ENCODE results near the gene CASQ1.

DNA sequence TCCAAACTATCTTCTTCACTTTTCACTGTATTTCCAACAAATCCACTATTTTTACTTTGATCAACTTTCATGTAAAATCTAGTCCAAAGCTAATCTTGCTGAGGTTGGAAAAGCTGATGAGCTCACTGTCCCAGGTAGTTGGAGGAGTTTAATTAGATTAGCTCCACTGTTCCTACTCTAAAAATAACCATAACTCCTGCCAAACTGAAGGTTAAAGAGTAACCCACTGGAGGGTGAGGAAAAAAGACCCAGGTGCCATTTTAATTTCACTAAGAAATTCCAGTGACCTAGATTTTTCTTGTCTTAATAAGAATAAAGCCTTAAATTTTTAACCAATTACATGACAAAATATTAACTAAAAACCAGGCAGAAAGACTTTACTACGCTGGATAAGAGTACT is 56.7 kb downstream of the CASQ1 start:
- TF ChIP-seq ZFX (IDR thresholded peaks at IDR 0.05), result no peak
- TF ChIP-seq, protein P1, sequence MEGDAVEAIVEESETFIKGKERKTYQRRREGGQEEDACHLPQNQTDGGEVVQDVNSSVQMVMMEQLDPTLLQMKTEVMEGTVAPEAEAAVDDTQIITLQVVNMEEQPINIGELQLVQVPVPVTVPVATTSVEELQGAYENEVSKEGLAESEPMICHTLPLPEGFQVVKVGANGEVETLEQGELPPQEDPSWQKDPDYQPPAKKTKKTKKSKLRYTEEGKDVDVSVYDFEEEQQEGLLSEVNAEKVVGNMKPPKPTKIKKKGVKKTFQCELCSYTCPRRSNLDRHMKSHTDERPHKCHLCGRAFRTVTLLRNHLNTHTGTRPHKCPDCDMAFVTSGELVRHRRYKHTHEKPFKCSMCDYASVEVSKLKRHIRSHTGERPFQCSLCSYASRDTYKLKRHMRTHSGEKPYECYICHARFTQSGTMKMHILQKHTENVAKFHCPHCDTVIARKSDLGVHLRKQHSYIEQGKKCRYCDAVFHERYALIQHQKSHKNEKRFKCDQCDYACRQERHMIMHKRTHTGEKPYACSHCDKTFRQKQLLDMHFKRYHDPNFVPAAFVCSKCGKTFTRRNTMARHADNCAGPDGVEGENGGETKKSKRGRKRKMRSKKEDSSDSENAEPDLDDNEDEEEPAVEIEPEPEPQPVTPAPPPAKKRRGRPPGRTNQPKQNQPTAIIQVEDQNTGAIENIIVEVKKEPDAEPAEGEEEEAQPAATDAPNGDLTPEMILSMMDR (conservative IDR thresholded peaks at IDR 0.05), result no peak

Data from C4-2B (cell line).